H1 (cell line): ENCODE data around the gene IL1RAPL1. TPM values are rescaled to one million over a fixed set of nuclear protein-coding genes. Genes with fewer than 3 reads are reported as not detected.

Source experiments
- CTCF ChIA-PET: fragments of 300-600 bp; sonication (Branson Sonifier 250); formaldehyde crosslinking; loops from one replicate; lab custom pipeline; 2021; ENCODE audit not compliant: partially characterized antibody; lab: Charles Lee
- POLR2A ChIA-PET: fragments of 300-600 bp; sonication (Branson Sonifier 250); formaldehyde crosslinking; loops from one replicate; lab custom pipeline; 2021; ENCODE audit warnings: inconsistent platforms; ENCODE audit not compliant: partially characterized antibody; lab: Charles Lee
- DNase-seq, 2 experiments: peaks; one replicate each; pipeline versions ENCODE4 v3.0.0 to v3.0.0-alpha.2; 2010 to 2022; ENCODE audit warnings: low spot score in 2 of 2, low read depth in 1 of 2, mixed read lengths in 1 of 2
- FAIRE-seq: peaks from 2 replicates; lab custom pipeline; 2011; peaks lifted over from hg19 to GRCh38; lab: Jason Lieb, UNC
- H2AFZ ChIP-seq: 2 replicates; pipeline ENCODE4 v1.8.1; 2012; ENCODE audit warnings: low read length, inconsistent platforms
- H2AK5ac ChIP-seq: 2 replicates; pipeline ENCODE4 v1.6.1; 2013; ENCODE audit warnings: low read depth, low read length
- H2BK120ac ChIP-seq: replicated peaks from 2 replicates; pipeline ENCODE3; 2013; ENCODE audit warnings: low read depth, low read length, inconsistent platforms
- H2BK12ac ChIP-seq: 2 replicates; pipeline ENCODE4 v1.6.1; 2013; ENCODE audit warnings: low read depth, low read length
- H2BK15ac ChIP-seq: 2 replicates; pipeline ENCODE4 v1.6.1; 2013; ENCODE audit warnings: low read length
- H2BK20ac ChIP-seq: 2 replicates; pipeline ENCODE4 v1.6.1; 2013; ENCODE audit warnings: low read length
- H2BK5ac ChIP-seq: 2 replicates; pipeline ENCODE4 v1.6.1; 2013; ENCODE audit warnings: low read depth, low read length
- H3K14ac ChIP-seq: 2 replicates; pipeline ENCODE4 v1.6.1; 2013; ENCODE audit warnings: inconsistent platforms; ENCODE audit not compliant: insufficient read length
- H3K18ac ChIP-seq: 2 replicates; pipeline ENCODE4 v1.6.1; 2013; ENCODE audit warnings: low read length; ENCODE audit errors: extremely low read depth
- H3K23ac ChIP-seq: 2 replicates; pipeline ENCODE4 v1.6.1; 2013; ENCODE audit warnings: inconsistent platforms; ENCODE audit not compliant: insufficient read length
- H3K23me2 ChIP-seq: 2 replicates; pipeline ENCODE4 v1.6.1; 2013; ENCODE audit warnings: low read depth, low read length
- H3K27ac ChIP-seq: 2 replicates; pipeline ENCODE4 v1.6.1; 2011; ENCODE audit warnings: low read depth, low read length, inconsistent platforms
- H3K27me3 ChIP-seq, 4 experiments: replicated peaks in 1 of 4; 1 replicate in 1 of 4; 2 replicates in 3 of 4; pipeline versions ENCODE4 v1.6.1 to v1.8.1; 2011 to 2013; ENCODE audit warnings: low read length in 3 of 4, mild to moderate bottlenecking in 3 of 4, inconsistent platforms in 2 of 4, mixed read lengths in 2 of 4, moderate library complexity in 1 of 4; ENCODE audit not compliant: control insufficient read depth in 3 of 4, insufficient read depth in 3 of 4; ENCODE audit errors: extremely low read depth in 1 of 4
- H3K36me3 ChIP-seq, 4 experiments: 2 replicates each; pipeline versions ENCODE4 v1.6.1 to v1.8.1; 2011 to 2013; ENCODE audit warnings: mild to moderate bottlenecking in 4 of 4, low read length in 3 of 4, moderate library complexity in 2 of 4, control low read depth in 1 of 4, inconsistent platforms in 1 of 4; ENCODE audit not compliant: insufficient read depth in 4 of 4, control insufficient read depth in 2 of 4
- H3K4ac ChIP-seq: replicated peaks from 2 replicates; pipeline ENCODE3; 2013; ENCODE audit warnings: low read length, low read depth, mixed read lengths, inconsistent platforms; ENCODE audit not compliant: insufficient read length
- H3K4me1 ChIP-seq, 4 experiments: replicated peaks in 1 of 4; 1 replicate in 1 of 4; 2 replicates in 3 of 4; pipeline versions ENCODE4 v1.6.1 to v1.8.1; 2011 to 2013; ENCODE audit warnings: low read length in 3 of 4, inconsistent platforms in 2 of 4, mixed read lengths in 1 of 4; ENCODE audit not compliant: insufficient read depth in 4 of 4, control insufficient read depth in 3 of 4
- H3K4me2 ChIP-seq, 2 experiments: 2 replicates each; pipeline versions ENCODE4 v1.6.1 to v1.8.1; 2011 to 2013; ENCODE audit warnings: low read depth in 2 of 2, low read length in 2 of 2, control low read depth in 1 of 2, inconsistent platforms in 1 of 2, mild to moderate bottlenecking in 1 of 2; ENCODE audit not compliant: insufficient read depth in 1 of 2
- H3K4me3 ChIP-seq, 4 experiments: fragments of 200-600, 300-600 bp in 1 of 4; sonication (generic), shearing (Covaris generic), sonication (Bioruptor Twin) in 1 of 4; 2 replicates each; pipeline versions ENCODE4 v1.5.1 to v1.8.1; 2011 to 2016; ENCODE audit warnings: low read length in 4 of 4, low read depth in 3 of 4, control low read depth in 2 of 4, inconsistent platforms in 2 of 4, mild to moderate bottlenecking in 2 of 4, mixed read lengths in 1 of 4, moderate library complexity in 1 of 4; ENCODE audit not compliant: insufficient read depth in 2 of 4; ENCODE audit errors: extremely low read depth in 1 of 4
- H3K56ac ChIP-seq: replicated peaks from 2 replicates; pipeline ENCODE3; 2013; ENCODE audit warnings: low read depth, mild to moderate bottlenecking, mixed read lengths, low read length, inconsistent platforms; ENCODE audit not compliant: insufficient read length
- H3K79me1 ChIP-seq: 2 replicates; pipeline ENCODE4 v1.6.1; 2013; ENCODE audit warnings: low read depth, low read length, control low read depth
- H3K79me2 ChIP-seq, 2 experiments: 2 replicates each; pipeline versions ENCODE4 v1.6.1 to v1.8.1; 2012 to 2013; ENCODE audit warnings: low read length in 2 of 2, mild to moderate bottlenecking in 2 of 2, inconsistent platforms in 1 of 2; ENCODE audit not compliant: insufficient read depth in 2 of 2, control insufficient read depth in 1 of 2
- H3K9ac ChIP-seq, 4 experiments: replicated peaks in 1 of 4; 1 replicate in 1 of 4; 2 replicates in 3 of 4; pipeline versions ENCODE4 v1.6.1 to v1.8.1; 2011 to 2013; ENCODE audit warnings: low read depth in 3 of 4, low read length in 3 of 4, control low read depth in 2 of 4, mild to moderate bottlenecking in 2 of 4, moderate library complexity in 2 of 4, inconsistent platforms in 1 of 4; ENCODE audit errors: extremely low read depth in 1 of 4
- H3K9me3 ChIP-seq, 2 experiments: 2 replicates each; pipeline versions ENCODE4 v1.6.1 to v1.8.1; 2012 to 2013; ENCODE audit warnings: mild to moderate bottlenecking in 2 of 2, moderate library complexity in 2 of 2, control low read depth in 1 of 2, inconsistent platforms in 1 of 2, low read depth in 1 of 2, low read length in 1 of 2, mixed read lengths in 1 of 2; ENCODE audit not compliant: insufficient read depth in 2 of 2
- H4K20me1 ChIP-seq, 2 experiments: replicated peaks in 1 of 2; 2 replicates each; pipeline versions ENCODE3 to v1.8.1; 2011 to 2013; ENCODE audit warnings: inconsistent platforms in 2 of 2, low read length in 2 of 2, mild to moderate bottlenecking in 1 of 2; ENCODE audit not compliant: insufficient read depth in 2 of 2, control insufficient read depth in 1 of 2
- H4K5ac ChIP-seq: 2 replicates; pipeline ENCODE4 v1.6.1; 2013; ENCODE audit warnings: low read length, low read depth, mixed read lengths, inconsistent platforms; ENCODE audit not compliant: insufficient read length
- H4K8ac ChIP-seq: 2 replicates; pipeline ENCODE4 v1.8.0; 2013; ENCODE audit warnings: mild to moderate bottlenecking, moderate library complexity, low read length, inconsistent platforms; ENCODE audit not compliant: insufficient read depth; ENCODE audit errors: extremely low read depth
- H4K91ac ChIP-seq: replicated peaks from 2 replicates; pipeline ENCODE3; 2013; ENCODE audit warnings: low read length, mixed read lengths, inconsistent platforms; ENCODE audit not compliant: insufficient read length
- BCL11A ChIP-seq, 2 experiments: IDR thresholded peaks; one replicate each; pipeline ENCODE4 v1.6.1; 2011; ENCODE audit warnings: low read depth in 2 of 2, low read length in 2 of 2, mild to moderate bottlenecking in 2 of 2
- CBX5 ChIP-seq: fragments of 300-800, 300-1000 bp; sonication (generic); IDR thresholded peaks from 2 replicates; pipeline ENCODE4 v1.7.1; 2016; ENCODE audit warnings: antibody characterized with exemption, low read length, low read depth
- EGR1 ChIP-seq: IDR thresholded peaks from 2 replicates; pipeline ENCODE4 v1.6.1; 2011; ENCODE audit warnings: low read depth, low read length, borderline replicate concordance
- EP300 ChIP-seq, 2 experiments: IDR thresholded peaks; 1 replicate in 1 of 2; 2 replicates in 1 of 2; pipeline ENCODE4 v1.6.1; 2011 to 2012; ENCODE audit warnings: low read depth in 2 of 2, low read length in 2 of 2, mild to moderate bottlenecking in 2 of 2, borderline replicate concordance in 1 of 2, inconsistent platforms in 1 of 2, moderate library complexity in 1 of 2
- GTF2F1 ChIP-seq: IDR thresholded peaks from 2 replicates; pipeline ENCODE4 v1.6.1; 2012; ENCODE audit warnings: low read depth, low read length, improper control_type of control experiment, borderline replicate concordance
- MAX ChIP-seq: IDR thresholded peaks from 2 replicates; pipeline ENCODE4 v1.6.1; 2012; ENCODE audit warnings: inconsistent platforms
- RNF2 ChIP-seq: fragments of 200-900, 300-1000 bp; sonication (generic); IDR thresholded peaks from 2 replicates; pipeline ENCODE4 v1.7.1; 2016; ENCODE audit warnings: borderline replicate concordance, low read depth, mild to moderate bottlenecking, antibody characterized with exemption, low read length; ENCODE audit not compliant: poor library complexity, severe bottlenecking; ENCODE audit errors: missing control alignments
- RXRA ChIP-seq: IDR thresholded peaks from 2 replicates; pipeline ENCODE4 v1.6.1; 2011; ENCODE audit warnings: low read depth, mild to moderate bottlenecking, low read length, moderate library complexity; ENCODE audit not compliant: insufficient read depth
- SIRT6 ChIP-seq: IDR thresholded peaks from one replicate; pipeline ENCODE4 v1.7.1; 2012; ENCODE audit warnings: low read length, inconsistent platforms
- SP1 ChIP-seq: IDR thresholded peaks from 2 replicates; pipeline ENCODE4 v1.6.1; 2011; ENCODE audit warnings: low read depth, low read length
- SP2 ChIP-seq: IDR thresholded peaks from 2 replicates; pipeline ENCODE4 v1.6.1; 2012; ENCODE audit warnings: mild to moderate bottlenecking, low read length, inconsistent platforms
- TEAD4 ChIP-seq: IDR thresholded peaks from 2 replicates; pipeline ENCODE4 v1.6.1; 2012; ENCODE audit warnings: low read depth, low read length, inconsistent platforms, mixed read lengths
- WGBS, 2 experiments: shearing (Covaris generic) in 1 of 2; methylation state at CpG; one replicate each; pipeline versions ENCODE4 v1.1.6 to v1.1.7; 2013 to 2015; ENCODE audit warnings: low lambda C conversion rate in 2 of 2, mixed read lengths in 2 of 2, inconsistent platforms in 1 of 2, low coverage in 1 of 2, missing lambda C conversion rate in 1 of 2; ENCODE audit not compliant: insufficient replicate concordance in 2 of 2, insufficient coverage in 1 of 2, insufficient read length in 1 of 2; ENCODE audit errors: extremely low coverage in 1 of 2, missing lambda C conversion rate in 1 of 2; 5-methylcytosine and 5-hydroxymethylcytosine counted together
- polyA plus RNA-seq, 7 experiments: library from polyadenylated mRNA; depleted of rRNA in 3 of 7; stranded (reverse) in 5 of 7; unstranded in 2 of 7; fragments of >200 nt in 5 of 7; fragments of 200-250 nt in 2 of 7; gene quantifications; 1 replicate in 5 of 7; 2 replicates in 1 of 7; 4 replicates in 1 of 7; pipeline versions ENCODE4 v1.2.1 to v1.2.3, GENCODE V29; 2011 to 2013; ENCODE audit warnings: missing spikeins in 2 of 7, mixed read lengths in 2 of 7
- total RNA-seq: library from RNA; stranded (reverse); fragmentation: NEBNext Ultra II Directional; extraction: Animal tissue kit (Norgen Biotek cat#: 25700); gene quantifications from 2 replicates; pipeline ENCODE4 v1.2.1, GENCODE V29; 2021
- TF ChIP-seq, protein P1 (sequence below): IDR thresholded peaks from 2 replicates; pipeline ENCODE4 v1.6.1; 2012; ENCODE audit warnings: low read length, inconsistent platforms

IL1RAPL1 gene
- total and polyA plus RNA-seq, 2 of the 8 experiments (the other 6 are each of a cell fraction or from before 2014, with no cell fraction given) = 0.11 to 0.35 TPM

DNA sequence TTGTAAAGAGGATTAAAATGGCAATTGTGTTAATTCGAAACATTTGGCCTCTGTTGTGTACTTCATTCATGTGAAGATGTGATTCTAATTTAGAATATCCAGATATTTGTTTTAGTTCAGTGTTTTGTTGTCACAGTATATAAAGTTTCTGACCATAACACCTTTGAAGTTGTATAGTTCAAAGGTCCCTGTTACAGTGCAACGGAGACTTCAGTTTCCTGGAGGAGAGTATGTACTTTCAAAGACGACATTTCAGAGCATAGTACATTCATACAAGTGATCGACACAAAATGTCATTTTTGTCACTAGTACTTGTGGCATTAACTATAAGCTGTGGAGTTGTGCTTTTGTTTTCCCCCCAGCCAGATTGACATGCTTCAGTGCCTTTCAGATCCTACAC, 1255.3 kb downstream of the IL1RAPL1 start:
- Histone ChIP-seq H3K27me3 (no peaks in the 10 kb centered on the region), H3K4me1 (no peaks in the 10 kb centered on the region), H4K20me1 (no peaks in the 10 kb centered on the region), H3K4me3 (no peak overlapping the region), H3K36me3 (no peaks in the 10 kb centered on the region), H3K9me3 (no peaks in the 10 kb centered on the region), H3K4ac (no peak overlapping the region), H4K8ac (no peak overlapping the region), H3K23ac (no peak overlapping the region), H2BK15ac (no peak overlapping the region), H3K18ac (no peak overlapping the region), H3K4me2 (no peak overlapping the region), H3K23me2 (no peaks in the 10 kb centered on the region), H2AK5ac (no peak overlapping the region), H3K27ac (no peak overlapping the region), H4K5ac (no peak overlapping the region), H2BK12ac (no peak overlapping the region), H3K9ac (no peak overlapping the region), H2BK5ac (no peak overlapping the region), H2AFZ (no peak overlapping the region), H2BK20ac (no peak overlapping the region), H2BK120ac (no peak overlapping the region), H3K56ac (no peak overlapping the region), H4K91ac (no peak overlapping the region), H3K79me2 (no peaks in the 10 kb centered on the region), H3K79me1 (no peaks in the 10 kb centered on the region), H3K14ac (no peak overlapping the region)
- no peak for DNase-seq
- POLR2A ChIA-PET = no interaction called here
- no peak for FAIRE-seq
- WGBS, 2 experiments = 100% methylated on average over 4 of the region's 4 CpGs; no CpG with 5 or more reads in 1 of the 2 experiments
- CTCF ChIA-PET = no interaction called here
- TF ChIP-seq RXRA (no peak), SP2 (no peak), TEAD4 (no peak), SP1 (no peak), EP300 (IDR thresholded peaks at IDR 0.05; ENCODE audit: borderline replicate concordance in 1 of 2, low read depth in 2 of 2, low read length in 2 of 2) (no peak), RNF2 (no peak), MAX (no peak), GTF2F1 (no peak), EGR1 (no peak), SIRT6 (no peak), BCL11A (IDR thresholded peaks at IDR 0.05; ENCODE audit: low read depth in 2 of 2, low read length in 2 of 2) (no peak), CBX5 (no peak)
- TF ChIP-seq, protein P1, sequence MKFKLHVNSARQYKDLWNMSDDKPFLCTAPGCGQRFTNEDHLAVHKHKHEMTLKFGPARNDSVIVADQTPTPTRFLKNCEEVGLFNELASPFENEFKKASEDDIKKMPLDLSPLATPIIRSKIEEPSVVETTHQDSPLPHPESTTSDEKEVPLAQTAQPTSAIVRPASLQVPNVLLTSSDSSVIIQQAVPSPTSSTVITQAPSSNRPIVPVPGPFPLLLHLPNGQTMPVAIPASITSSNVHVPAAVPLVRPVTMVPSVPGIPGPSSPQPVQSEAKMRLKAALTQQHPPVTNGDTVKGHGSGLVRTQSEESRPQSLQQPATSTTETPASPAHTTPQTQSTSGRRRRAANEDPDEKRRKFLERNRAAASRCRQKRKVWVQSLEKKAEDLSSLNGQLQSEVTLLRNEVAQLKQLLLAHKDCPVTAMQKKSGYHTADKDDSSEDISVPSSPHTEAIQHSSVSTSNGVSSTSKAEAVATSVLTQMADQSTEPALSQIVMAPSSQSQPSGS = no peak
